Bronchial epithelial cell (primary cell): ENCODE data around the gene LGALS7B. TPM values are rescaled to one million over a fixed set of nuclear protein-coding genes. Genes with fewer than 3 reads are reported as not detected.
"Not testable (repeated sequence)": the region's sequence is repeated elsewhere in the genome, so short reads cannot be mapped to it uniquely, and the experiment has no call there.

Source experiments
- DNase-seq: peaks from one replicate; pipeline ENCODE4 v3.0.0-alpha.2; 2010; ENCODE audit warnings: low read depth
- FAIRE-seq: peaks from 2 replicates; lab custom pipeline; 2011; peaks lifted over from hg19 to GRCh38; lab: Jason Lieb, UNC
- H3K27me3 ChIP-seq: 2 replicates; pipeline ENCODE4 v1.5.1; 2011; ENCODE audit warnings: low read length; ENCODE audit not compliant: control insufficient read depth, insufficient read depth
- H3K36me3 ChIP-seq: 2 replicates; pipeline ENCODE4 v1.5.1; 2011; ENCODE audit warnings: low read length; ENCODE audit not compliant: control insufficient read depth, insufficient read depth
- H3K4me3 ChIP-seq: 2 replicates; pipeline ENCODE4 v1.5.1; 2011; ENCODE audit warnings: mild to moderate bottlenecking, low read depth, low read length, control low read depth
- CTCF ChIP-seq: IDR thresholded peaks from 2 replicates; pipeline ENCODE4 v1.5.1; 2011; ENCODE audit warnings: mild to moderate bottlenecking, moderate library complexity, low read length, control low read depth, inconsistent platforms; ENCODE audit not compliant: insufficient read depth, severe bottlenecking
- total RNA-seq: library from RNA; depleted of rRNA; stranded (reverse); fragments of >200 nt; gene quantifications from 2 replicates; pipeline ENCODE4 v1.2.1, GENCODE V29; 2014

The LGALS7B gene
- total RNA-seq, 1 donor from 2014 or later, result 1,636 TPM

GRCh38 chr19:38808741-38809140 is 19.7 kb downstream of the LGALS7B start:
- no peaks in the 10 kb centered on the region for H3K36me3 ChIP-seq
- DNase-seq, result no peak
- FAIRE-seq, result no peak
- H3K4me3 ChIP-seq, result no peak overlapping the region
- no peaks in the 10 kb centered on the region for H3K27me3 ChIP-seq
- TF ChIP-seq CTCF, result no peak

- TF ChIP-seq CTCF, result no peak
- FAIRE-seq, result no peak
- no peak for DNase-seq
Observed at GRCh38 chr19:38809592-38810252, 20.7 kb downstream of the LGALS7B start.

GRCh38 chr19:38812009-38812840 is 23.2 kb downstream of the LGALS7B start:
- Histone ChIP-seq H3K36me3 (peaks cover 4% of the 10 kb centered on the region), H3K4me3 (no peak overlapping the region), H3K27me3 (no peaks in the 10 kb centered on the region)
- TF ChIP-seq CTCF, result no peak
- DNase-seq, result no peak
- FAIRE-seq, result no peak

More at GRCh38 chr19:38809592-38810252, 20.7 kb downstream of the LGALS7B start:
- H3K27me3 ChIP-seq, result no peaks in the 10 kb centered on the region
- no peak overlapping the region for H3K4me3 ChIP-seq
- H3K36me3 ChIP-seq, result no peaks in the 10 kb centered on the region

- peaks cover 7% of the 10 kb centered on the region for H3K36me3 ChIP-seq
- H3K27me3 ChIP-seq, result no peaks in the 10 kb centered on the region
- DNase-seq (no peak), FAIRE-seq (no peak)
- TF ChIP-seq CTCF, result no peak
- H3K4me3 ChIP-seq, result no peak within 1 kb of the TSS
Observed at GRCh38 chr19:38812841-38813320, 23.9 kb downstream of the LGALS7B start, which contains the start of gene LGALS4. Gene LGALS4 (minus strand): TSS chr19:38812945. CDS start chr19:38812886, 59 bp downstream.

- DNase-seq, result no peak
- no peak for FAIRE-seq
- peaks cover 7% of the 10 kb centered on the region for H3K36me3 ChIP-seq
- no peak overlapping the region for H3K4me3 ChIP-seq
- TF ChIP-seq CTCF, result no peak
- H3K27me3 ChIP-seq, result no peaks in the 10 kb centered on the region
Observed at GRCh38 chr19:38813323-38813722, 24.3 kb downstream of the LGALS7B start.

- H3K4me3 ChIP-seq, FAIRE-seq: not testable (repeated sequence)
Observed at GRCh38 chr19:38813932-38814331, 24.9 kb downstream of the LGALS7B start.

More at GRCh38 chr19:38813932-38814331, 24.9 kb downstream of the LGALS7B start:
- DNase-seq, H3K36me3 ChIP-seq, H3K27me3 ChIP-seq: not testable (repeated sequence)
